ENCODE measurements around the gene STX10. TPM values are rescaled to one million over a fixed set of nuclear protein-coding genes. Genes with fewer than 3 reads are reported as not detected.

The STX10 gene
- total and polyA plus RNA-seq, 3 donors from 2014 or later = 18.1 to 37.6 (median 27.2) TPM

DNA sequence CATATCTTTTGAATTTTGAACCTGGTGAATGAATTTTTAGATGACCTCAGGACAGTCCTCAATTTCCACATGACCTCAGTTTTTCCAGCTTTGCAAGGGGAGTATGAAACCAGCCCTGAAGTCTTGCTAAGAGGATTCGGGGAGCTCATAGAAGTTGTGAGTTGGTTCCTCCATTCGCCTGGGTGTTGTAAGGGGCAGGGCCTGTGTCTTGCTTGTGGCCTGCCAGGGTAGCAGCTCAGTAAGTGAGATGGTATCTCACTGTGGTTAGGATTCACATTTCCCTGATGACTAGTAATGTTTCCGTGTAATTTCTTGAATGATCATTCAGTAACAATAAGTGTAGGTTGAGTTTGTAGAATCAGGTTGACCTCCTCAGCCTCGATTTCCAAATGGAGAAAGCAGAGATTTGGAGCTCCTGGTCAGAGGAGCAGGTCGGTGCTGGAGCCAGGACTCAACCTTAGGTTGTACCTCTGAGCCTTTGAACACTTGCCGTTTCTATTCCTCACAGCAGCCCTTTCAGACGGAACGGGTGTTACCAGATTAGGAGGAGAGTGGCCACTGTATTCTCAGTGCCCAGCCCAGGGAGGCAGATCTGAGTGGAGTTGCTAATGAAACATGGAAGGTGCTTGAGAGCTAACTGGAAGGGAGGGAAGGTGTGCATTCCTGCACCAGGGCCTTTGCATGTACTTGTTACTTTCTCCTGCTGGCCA lies 17.5 kb downstream of the STX10 start:
- Histone ChIP-seq H3K4me1 (no peaks in the 10 kb centered on the region), H3K27me3 (no peaks in the 10 kb centered on the region), H3K36me3 (ENCODE audit: low read depth, missing control alignments) (no peaks in the 10 kb centered on the region), H3K27ac (no peak overlapping the region), H3K9me3 (no peaks in the 10 kb centered on the region), H3K4me3 (no peak overlapping the region)
- 80 to 88% methylated on average over 8 of the region's 8 CpGs for WGBS, 2 donors
- DNase-seq = no peak
- intact Hi-C loops (cut with DNase I; ENCODE audit: low total_unique reads) = no loop called here
- TF ChIP-seq, protein P1, sequence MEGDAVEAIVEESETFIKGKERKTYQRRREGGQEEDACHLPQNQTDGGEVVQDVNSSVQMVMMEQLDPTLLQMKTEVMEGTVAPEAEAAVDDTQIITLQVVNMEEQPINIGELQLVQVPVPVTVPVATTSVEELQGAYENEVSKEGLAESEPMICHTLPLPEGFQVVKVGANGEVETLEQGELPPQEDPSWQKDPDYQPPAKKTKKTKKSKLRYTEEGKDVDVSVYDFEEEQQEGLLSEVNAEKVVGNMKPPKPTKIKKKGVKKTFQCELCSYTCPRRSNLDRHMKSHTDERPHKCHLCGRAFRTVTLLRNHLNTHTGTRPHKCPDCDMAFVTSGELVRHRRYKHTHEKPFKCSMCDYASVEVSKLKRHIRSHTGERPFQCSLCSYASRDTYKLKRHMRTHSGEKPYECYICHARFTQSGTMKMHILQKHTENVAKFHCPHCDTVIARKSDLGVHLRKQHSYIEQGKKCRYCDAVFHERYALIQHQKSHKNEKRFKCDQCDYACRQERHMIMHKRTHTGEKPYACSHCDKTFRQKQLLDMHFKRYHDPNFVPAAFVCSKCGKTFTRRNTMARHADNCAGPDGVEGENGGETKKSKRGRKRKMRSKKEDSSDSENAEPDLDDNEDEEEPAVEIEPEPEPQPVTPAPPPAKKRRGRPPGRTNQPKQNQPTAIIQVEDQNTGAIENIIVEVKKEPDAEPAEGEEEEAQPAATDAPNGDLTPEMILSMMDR (IDR thresholded peaks at IDR 0.05) = no peak
- no peak for TF ChIP-seq POLR2A (IDR thresholded peaks at IDR 0.05)

DNA sequence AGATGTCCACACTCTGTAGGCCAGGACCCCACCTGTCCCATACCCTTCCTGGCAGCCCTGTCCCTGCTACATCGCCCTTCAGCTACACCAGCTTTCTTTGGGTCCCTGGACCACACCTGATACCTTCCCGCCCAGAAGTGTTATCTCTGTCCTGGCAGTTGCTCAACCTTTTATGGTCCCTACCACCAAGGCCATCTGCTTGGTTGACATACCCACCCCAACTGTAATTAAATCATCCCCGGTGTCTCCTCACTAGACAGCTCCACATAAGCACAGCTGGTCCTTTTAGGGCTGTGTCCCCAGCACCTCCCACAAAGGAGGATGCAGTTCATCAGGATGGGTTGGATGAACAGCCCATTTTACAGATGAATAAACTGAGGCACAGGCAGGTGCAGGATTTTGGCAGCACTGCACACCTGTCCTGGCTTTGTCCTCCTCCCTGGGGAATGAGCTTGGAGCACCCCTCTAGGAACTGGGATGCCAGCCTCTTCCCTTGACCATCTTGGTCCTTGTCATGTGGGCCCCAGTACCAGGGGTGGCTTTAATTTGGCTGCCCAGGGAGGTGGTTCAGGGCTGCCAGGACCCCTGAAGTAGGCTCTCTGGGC lies 19.2 kb downstream of the STX10 start:
- no peak overlapping the region for H3K4me3 ChIP-seq
- no peak for DNase-seq
- intact Hi-C loops (cut with DNase I; ENCODE audit: low total_unique reads) = no loop called here
- WGBS, 2 donors = 89 to 90% methylated on average over 3 of the region's 3 CpGs
- no peaks in the 10 kb centered on the region for H3K4me1 ChIP-seq
- no peak overlapping the region for H3K27ac ChIP-seq
- no peaks in the 10 kb centered on the region for H3K27me3 ChIP-seq
- TF ChIP-seq POLR2A (IDR thresholded peaks at IDR 0.05) = no peak
- TF ChIP-seq, protein P1 (IDR thresholded peaks at IDR 0.05) = no peak
- no peaks in the 10 kb centered on the region for H3K9me3 ChIP-seq
- no peaks in the 10 kb centered on the region for H3K36me3 ChIP-seq (ENCODE audit: low read depth, missing control alignments)

DNA sequence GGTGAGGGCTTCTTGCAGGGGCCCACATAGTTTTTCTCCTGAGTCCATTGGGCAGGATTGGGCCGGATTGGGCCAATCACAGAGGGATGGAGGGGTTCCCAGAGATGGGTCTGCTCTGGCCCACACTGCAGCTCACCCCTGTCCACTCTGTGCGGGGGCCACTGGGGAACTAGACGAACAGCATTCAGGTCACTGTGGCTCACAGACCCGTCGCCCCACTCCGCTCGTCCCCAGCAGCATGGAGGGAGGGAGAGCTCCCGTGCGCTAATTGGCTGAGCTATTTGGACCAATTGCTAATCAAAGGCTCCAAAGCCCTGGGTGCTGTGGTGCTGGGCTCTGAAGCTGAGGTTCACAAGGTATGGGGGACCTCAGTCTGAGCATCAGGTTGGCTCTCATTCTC lies 20.8 kb downstream of the STX10 start:
- no peak for DNase-seq
- Histone ChIP-seq H3K4me3 (no peak overlapping the region), H3K27me3 (no peaks in the 10 kb centered on the region), H3K36me3 (ENCODE audit: low read depth, missing control alignments) (no peaks in the 10 kb centered on the region), H3K27ac (no peak overlapping the region), H3K4me1 (no peaks in the 10 kb centered on the region), H3K9me3 (no peaks in the 10 kb centered on the region)
- WGBS, 2 donors = 93% methylated on average over 3 to 9 of the region's 9 CpGs
- intact Hi-C loops (cut with DNase I; ENCODE audit: low total_unique reads) = no loop called here
- TF ChIP-seq, protein P1 (IDR thresholded peaks at IDR 0.05) = no peak
- no peak for TF ChIP-seq POLR2A (IDR thresholded peaks at IDR 0.05)

DNA sequence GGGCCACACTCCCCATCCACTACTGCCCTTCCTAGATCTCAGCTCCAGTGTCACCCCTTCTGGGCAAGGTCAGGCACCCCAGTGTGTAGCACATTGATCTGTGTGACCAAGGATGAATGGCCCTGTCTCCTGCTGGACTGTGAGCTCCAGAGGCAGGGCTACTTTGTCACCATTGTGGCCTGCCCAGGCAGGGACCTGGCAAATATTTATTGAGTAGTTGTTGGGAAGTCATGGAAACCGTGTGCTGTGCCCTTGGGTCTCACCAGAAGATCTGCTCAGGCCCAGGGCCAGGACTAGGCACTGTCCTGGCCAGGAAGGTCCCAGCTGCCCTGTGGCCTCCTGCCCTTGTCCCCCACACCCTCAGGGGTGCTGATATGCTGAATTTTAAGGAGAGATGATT lies 21.6 kb downstream of the STX10 start:
- no peak for TF ChIP-seq POLR2A (IDR thresholded peaks at IDR 0.05)
- TF ChIP-seq, protein P1 (IDR thresholded peaks at IDR 0.05) = no peak
- no peak for DNase-seq
- H3K36me3 ChIP-seq (ENCODE audit: low read depth, missing control alignments) = no peaks in the 10 kb centered on the region
- no peaks in the 10 kb centered on the region for H3K4me1 ChIP-seq
- H3K4me3 ChIP-seq = no peak overlapping the region
- H3K27me3 ChIP-seq = no peaks in the 10 kb centered on the region
- 76 to 100% methylated on average over 1 of the region's 1 CpG for WGBS, 2 donors
- no peak overlapping the region for H3K27ac ChIP-seq
- intact Hi-C loops (cut with DNase I; ENCODE audit: low total_unique reads) = no loop called here
- H3K9me3 ChIP-seq = no peaks in the 10 kb centered on the region

Data from testis (tissue), 3 donors.